ENCODE measurements around the gene SH3RF3.

- TF ChIP-seq POLR2A (IDR thresholded peaks at IDR 0.05; ENCODE audit: extremely low read depth, insufficient read length) (no peak), CTCF (IDR thresholded peaks at IDR 0.05; ENCODE audit: low read depth, low read length) (no peak), MYC (IDR thresholded peaks at IDR 0.05; ENCODE audit: low read depth, low read length) (no peak)
Observed at GRCh38 chr2:109239720-109240119, 110.7 kb downstream of the SH3RF3 start.

Data from NB4 (cell line).